HG03196 (cell line): ENCODE data around the gene XIAP.
"Not testable (repeated sequence)": the region's sequence is repeated elsewhere in the genome, so short reads cannot be mapped to it uniquely, and the experiment has no call there.

ENCODE experiments used
- ATAC-seq: cut with Tn5 transposase; IDR thresholded peaks from one replicate; pipeline ENCODE4 v1.9.1; 2021; ENCODE audit not compliant: unreplicated experiment

XIAP gene

GRCh38 chrX:123859846-123860838 lies at the start of gene XIAP:
TSS of gene XIAP (plus strand) at chrX:123860053. CDS start at chrX:123885663, 25,610 bp downstream.
- ATAC-seq: peak; percentile 72

DNA sequence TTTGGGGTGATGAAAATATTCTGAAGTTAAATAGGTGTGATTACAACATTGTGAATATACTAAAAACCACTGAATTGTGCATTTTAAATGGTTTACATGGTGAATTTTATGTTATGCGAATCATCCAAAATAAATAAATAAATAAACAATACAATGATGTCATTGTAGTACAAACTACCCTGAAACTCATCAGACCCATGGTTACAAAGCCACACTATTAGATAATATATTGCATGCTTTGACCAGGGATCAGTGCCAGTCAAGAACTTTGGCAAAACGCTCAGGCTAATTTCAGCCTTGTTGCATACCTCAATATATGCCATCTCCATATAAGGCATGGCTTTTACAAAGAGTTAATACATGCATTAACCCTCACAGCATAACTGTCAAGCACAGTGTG lies 45.5 kb upstream of the XIAP start:
- no peak for ATAC-seq

DNA sequence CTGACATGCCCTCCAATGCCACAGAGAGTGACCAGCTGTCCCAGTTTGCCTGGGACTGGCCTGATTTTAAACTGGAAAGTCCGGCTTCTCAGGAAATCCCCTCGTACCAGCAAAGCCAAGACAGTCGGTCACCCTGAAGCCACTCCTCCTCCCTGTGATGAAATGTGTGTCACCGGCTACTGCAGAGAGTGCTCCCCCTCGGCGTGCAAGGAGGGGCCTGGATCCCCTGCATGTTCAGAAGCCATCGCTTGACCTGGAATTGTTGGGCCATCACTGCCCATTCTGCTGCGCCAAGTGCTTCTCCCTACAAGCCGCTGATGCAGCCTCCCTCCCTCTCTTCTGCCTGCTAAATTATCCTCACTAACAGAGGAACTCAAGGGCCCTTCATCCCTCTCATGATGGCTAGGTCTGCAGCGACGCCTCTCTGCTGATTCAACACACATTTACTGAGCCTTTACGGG lies 44.9 kb upstream of the XIAP start:
- not testable (repeated sequence) for ATAC-seq

DNA sequence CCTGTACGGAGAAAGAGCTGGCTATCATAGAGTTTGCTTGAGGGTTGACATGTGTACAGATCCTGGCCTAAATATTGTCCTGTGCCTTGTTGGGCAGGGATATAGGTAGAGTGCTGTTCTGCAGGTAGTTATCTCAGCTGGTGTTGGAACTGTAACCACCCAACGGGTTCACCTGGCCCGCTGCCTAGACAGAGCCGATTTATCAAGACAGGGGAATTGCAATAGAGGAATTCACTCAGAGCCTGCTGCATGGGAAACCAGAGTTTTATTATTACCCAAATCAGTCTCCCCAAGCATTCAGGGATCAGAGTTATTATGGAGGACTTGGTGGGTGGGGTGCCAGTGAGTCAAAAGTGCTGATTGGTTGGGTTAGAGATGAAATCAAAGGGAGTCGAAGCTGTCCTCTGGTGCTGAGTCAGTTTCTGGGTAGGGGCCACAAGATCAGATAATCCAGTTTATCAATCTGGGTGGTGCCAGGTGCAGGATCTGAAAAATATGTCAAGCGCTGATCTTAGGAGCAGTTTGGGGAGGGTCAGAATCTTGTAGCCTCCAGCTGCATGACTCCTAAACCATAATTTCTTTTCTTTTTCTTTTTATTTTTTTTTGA lies 42.5 kb upstream of the XIAP start:
- no peak for ATAC-seq

GRCh38 chrX:123818243-123818642 lies 41.6 kb upstream of the XIAP start:
- no peak for ATAC-seq

DNA sequence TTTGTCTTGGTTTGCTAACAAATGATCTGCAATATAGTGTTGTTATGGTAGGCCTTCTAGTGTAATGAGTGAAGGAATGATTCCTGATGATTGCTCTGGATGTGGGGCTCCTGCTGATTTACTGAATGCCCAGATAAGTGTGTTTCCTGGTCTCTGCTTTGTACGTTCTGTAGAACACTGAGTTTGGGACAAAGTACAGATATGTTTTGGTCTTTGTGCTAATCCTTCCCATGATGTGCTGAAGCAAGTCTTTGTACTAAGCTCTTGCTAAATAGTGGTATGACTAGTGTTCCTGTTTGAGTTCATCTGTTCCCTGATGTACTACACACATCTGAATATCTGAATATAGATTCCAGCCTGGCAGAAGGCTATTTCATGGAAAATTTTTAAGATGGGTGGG lies 36.9 kb upstream of the XIAP start:
- ATAC-seq: no peak

- peak; percentile 92 for ATAC-seq
Measured at GRCh38 chrX:123830309-123830708, 29.5 kb upstream of the XIAP start.

GRCh38 chrX:123833387-123833786 lies 26.5 kb upstream of the XIAP start:
- ATAC-seq: peak; percentile 72

DNA sequence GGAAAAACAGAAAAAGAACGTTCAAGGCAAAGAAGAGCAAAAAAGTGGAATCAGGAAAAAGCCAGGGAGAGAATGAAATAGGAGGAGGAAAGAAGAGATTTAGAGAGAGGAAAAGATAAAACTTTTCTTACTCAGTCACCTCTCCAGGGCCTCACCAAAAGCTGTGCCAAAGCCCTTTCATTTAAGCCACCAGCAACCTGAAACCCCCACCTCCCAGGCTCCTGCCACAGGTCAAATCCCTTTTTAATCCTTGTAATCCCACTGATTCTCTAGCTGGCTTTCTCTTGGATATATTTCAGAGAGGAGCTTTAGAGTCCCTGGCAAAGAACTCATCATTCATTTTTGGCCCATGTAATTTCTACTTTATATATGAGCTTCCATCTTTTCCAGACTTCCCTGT lies 25.7 kb upstream of the XIAP start:
- no peak for ATAC-seq

- ATAC-seq: peak; percentile 48
Measured at GRCh38 chrX:123835661-123836371, 24.0 kb upstream of the XIAP start.

DNA sequence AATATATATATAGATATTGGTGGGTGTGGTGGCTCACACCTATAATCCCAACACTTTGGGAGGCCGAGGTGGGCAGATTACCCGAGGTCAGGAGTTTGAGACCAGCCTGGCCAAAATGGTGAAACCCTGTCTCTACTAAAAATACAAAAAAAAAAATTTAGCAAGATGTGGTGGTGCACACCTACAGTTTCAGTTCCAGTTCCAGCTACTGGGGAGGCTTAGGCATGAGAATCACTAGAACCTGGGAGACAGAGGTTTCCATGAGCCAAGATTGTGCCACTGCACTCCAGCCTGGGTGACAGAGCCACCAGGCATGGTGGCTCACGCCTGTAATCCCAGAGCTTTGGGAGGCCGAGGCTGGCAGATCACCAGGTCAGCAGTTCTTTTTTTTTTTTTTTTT lies 14.7 kb upstream of the XIAP start:
- not testable (repeated sequence) for ATAC-seq

- ATAC-seq: no peak
Measured at GRCh38 chrX:123846577-123847038, 13.2 kb upstream of the XIAP start.

DNA sequence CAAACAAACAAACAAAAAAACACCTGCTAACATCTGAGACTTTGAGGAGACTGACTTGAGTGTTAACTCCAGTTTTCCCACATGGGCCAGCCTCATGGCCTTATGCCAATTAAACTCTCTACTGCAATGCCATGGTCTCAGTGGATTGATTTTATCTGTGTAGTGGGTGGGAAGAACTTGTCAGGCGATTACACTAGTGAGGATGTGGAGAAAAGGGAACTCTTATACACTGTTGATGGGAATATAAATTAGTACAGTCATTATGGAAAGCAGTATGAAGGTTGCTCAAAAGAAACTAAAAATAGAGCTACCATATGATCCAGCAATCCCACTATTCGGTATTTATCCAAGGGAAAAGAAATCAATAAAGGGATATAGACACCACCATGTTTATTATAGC lies 12.8 kb upstream of the XIAP start:
- no peak for ATAC-seq

GRCh38 chrX:123849096-123849495 lies 10.8 kb upstream of the XIAP start:
- ATAC-seq: no peak

DNA sequence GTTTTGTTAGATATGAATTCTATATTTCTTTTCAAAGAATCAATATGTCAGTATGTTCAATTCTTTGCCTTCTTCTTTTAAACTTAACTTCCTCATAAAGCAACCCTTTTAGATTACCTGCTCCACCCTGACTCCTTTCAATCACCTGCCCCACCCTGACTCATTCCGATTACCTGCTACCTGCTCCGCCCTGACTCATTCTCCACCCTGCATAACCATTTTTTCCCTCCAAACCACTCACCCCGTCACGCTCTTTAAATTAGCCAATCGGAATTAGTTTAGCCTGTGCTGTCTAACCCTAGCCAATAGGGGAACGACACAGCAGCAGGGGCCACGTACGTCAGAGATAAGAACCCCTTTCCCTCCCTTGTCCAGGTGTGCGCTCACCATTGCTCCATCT lies 9.9 kb upstream of the XIAP start:
- not testable (repeated sequence) for ATAC-seq

DNA sequence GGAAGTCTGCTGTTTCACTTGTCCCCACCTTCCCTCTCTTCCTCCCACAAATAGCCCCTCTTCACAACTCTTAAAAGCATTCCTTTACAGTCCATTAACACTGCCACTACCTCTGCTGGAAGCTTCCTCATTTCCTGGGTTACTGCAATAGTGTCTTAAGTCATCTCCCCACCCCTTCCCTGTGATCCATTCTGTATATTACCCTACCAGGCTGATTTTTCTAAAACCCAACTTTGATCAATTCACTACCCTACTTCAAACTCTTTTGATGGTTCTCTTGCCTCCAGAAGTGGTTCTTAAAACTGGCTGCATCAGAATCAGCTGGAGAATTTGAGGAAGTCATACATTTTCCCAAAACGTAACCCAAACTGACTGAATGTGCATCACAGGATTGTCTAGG lies 8.8 kb upstream of the XIAP start:
- ATAC-seq: no peak

DNA sequence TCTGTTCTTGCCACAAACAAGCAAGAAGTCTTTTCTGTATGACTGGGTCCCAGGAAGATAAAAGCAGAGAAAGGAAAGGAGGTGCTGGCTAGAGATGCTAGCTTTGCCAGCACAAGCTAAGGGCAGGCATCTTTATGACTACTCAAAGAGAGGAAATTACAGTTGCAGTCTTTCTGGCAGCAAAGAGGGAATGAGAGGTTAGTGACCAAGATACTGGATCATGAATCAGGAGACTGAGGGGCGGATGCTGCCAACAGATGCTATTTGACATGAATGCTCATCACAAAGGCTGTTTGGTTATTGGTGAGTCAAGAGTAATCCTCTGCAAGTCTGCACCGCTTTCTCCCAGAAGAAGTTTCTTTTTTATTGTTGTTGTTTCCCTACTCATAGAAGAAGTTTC lies 5.5 kb upstream of the XIAP start:
- no peak for ATAC-seq

DNA sequence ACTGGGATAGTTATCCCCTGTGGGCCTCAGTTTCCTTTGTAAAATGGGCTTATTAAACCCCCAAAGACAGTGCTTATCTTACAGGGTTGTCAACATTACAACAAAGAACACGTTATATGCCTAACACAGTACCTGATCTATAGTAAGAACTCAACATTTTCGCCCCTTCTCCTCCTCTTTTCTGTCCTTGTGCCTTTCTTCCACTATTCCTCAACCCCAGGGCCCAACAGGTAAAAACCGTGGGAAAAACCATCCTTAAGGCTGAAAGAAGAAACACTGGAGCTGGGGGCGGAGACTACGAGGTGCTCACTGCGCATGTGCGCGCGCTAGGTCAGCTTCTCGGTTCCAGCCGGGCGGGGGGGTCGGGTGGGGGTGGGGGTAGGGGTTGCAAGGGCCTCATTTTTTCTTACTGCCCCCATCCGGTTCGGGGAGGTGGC lies 426 bp upstream of the XIAP start:
- peak; percentile 8 for ATAC-seq

DNA sequence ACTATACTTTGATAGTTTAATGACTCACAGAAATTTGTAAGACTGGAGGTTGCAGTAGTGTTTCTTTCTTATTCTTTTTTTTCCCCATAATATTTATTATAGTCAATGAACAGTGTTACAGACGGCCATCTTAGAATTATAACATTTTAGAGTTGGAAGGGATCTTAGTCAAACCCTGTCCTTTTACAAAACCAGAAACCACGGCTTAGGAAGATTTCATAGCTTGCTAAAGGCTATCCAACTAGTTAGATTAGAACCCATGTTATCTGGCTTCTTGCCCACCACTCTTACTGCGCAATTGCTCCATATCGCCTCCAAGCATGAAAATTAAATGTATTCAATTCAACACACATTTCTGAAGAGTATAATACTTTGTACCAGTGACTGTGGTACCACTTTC lies 1.1 kb downstream of the XIAP start:
- no peak for ATAC-seq

DNA sequence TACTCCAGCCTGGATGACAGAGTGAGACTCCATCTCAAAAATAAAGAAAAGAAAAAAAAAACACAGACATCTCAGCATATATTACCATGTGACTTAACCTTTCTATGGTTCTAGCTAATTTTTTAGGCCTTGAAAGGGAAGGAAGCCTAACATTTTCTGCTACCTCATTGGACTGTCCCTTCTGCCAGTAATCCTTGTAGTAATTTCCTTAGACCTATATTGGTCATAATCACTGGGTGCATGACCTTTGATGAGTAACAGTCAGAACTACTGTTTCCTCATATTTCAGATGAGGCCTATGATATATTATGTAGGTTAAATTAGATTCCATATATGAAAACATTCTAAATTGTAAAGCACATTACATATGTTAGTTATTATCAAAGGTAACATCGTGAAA lies 9.6 kb downstream of the XIAP start:
- ATAC-seq: no peak

DNA sequence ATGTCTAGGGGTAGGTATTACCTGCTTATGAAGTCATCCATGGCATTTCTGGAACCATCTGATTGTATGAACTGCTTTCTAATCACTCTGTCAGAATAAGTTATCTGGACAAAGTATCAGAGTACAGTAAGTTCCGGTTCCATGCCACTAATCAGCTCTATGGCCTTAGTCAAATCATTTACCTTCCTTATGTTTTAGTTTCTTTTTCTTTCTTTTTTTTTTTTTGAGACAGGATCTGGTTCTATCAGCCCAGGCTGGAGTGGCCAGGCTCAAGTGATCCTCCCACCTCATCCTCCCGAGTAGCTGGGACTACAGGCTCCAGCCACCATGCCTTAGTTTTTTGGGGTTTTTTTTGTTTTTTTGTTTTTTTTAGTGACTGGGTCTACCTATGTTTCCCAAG lies 11.5 kb downstream of the XIAP start:
- ATAC-seq: peak; percentile 64
